MM.1S (cell line): ENCODE results near the gene LRRC15.

Experiments
- DNase-seq: peaks from one replicate; pipeline ENCODE4 v3.0.0-alpha.2; 2015
- H2AFZ ChIP-seq: fragments of 300-600 bp; sonication (generic); 2 replicates; pipeline ENCODE4 v1.6.0; 2016; ENCODE audit warnings: antibody characterized with exemption, low read length
- H3F3A ChIP-seq: fragments of 300-600 bp; sonication (generic); 2 replicates; pipeline ENCODE4 v1.6.1; 2016; ENCODE audit warnings: mild to moderate bottlenecking, antibody characterized with exemption, low read length, moderate library complexity, mixed read lengths; ENCODE audit not compliant: insufficient read depth
- H3K27ac ChIP-seq: fragments of 300-600 bp; sonication (generic); 2 replicates; pipeline ENCODE4 v1.5.1; 2016; ENCODE audit warnings: mild to moderate bottlenecking, low read length
- H3K27me3 ChIP-seq: fragments of 300-600 bp; sonication (generic); replicated peaks from 2 replicates; pipeline ENCODE4 v1.6.0; 2016; ENCODE audit warnings: low read length; ENCODE audit not compliant: insufficient read depth
- H3K36me3 ChIP-seq: fragments of 300-600 bp; sonication (generic); replicated peaks from 2 replicates; pipeline ENCODE4 v1.6.1; 2016; ENCODE audit warnings: mild to moderate bottlenecking, low read length, mixed read lengths; ENCODE audit not compliant: insufficient read depth
- H3K4me1 ChIP-seq: fragments of 300-600 bp; sonication (generic); 2 replicates; pipeline ENCODE4 v1.6.1; 2016; ENCODE audit warnings: low read length, mixed read lengths
- H3K4me2 ChIP-seq: fragments of 300-600 bp; sonication (generic); 2 replicates; pipeline ENCODE4 v1.6.0; 2016; ENCODE audit warnings: low read depth, low read length
- H3K4me3 ChIP-seq: fragments of 300-600 bp; sonication (generic); 2 replicates; pipeline ENCODE4 v1.5.1; 2016; ENCODE audit warnings: low read length, mixed read lengths
- H3K79me2 ChIP-seq: fragments of 300-600 bp; sonication (generic); 2 replicates; pipeline ENCODE4 v1.6.1; 2016; ENCODE audit warnings: mixed run types, low read length, mixed read lengths
- H3K9ac ChIP-seq: fragments of 300-600 bp; sonication (generic); 2 replicates; pipeline ENCODE4 v1.6.1; 2016; ENCODE audit warnings: low read length, mixed read lengths
- H3K9me2 ChIP-seq: fragments of 300-600 bp; sonication (generic); replicated peaks from 2 replicates; pipeline ENCODE4 v1.6.1; 2016; ENCODE audit warnings: mild to moderate bottlenecking, low read length, mixed read lengths; ENCODE audit not compliant: insufficient read depth
- H3K9me3 ChIP-seq: fragments of 300-600 bp; sonication (generic); replicated peaks from 2 replicates; pipeline ENCODE4 v1.6.1; 2016; ENCODE audit warnings: mild to moderate bottlenecking, low read length, mixed read lengths; ENCODE audit not compliant: insufficient read depth
- H4K20me1 ChIP-seq: fragments of 300-600 bp; sonication (generic); 2 replicates; pipeline ENCODE4 v1.6.1; 2016; ENCODE audit warnings: mild to moderate bottlenecking, low read length, moderate library complexity, mixed read lengths; ENCODE audit not compliant: insufficient read depth
- EZH2 ChIP-seq: fragments of 300-600 bp; sonication (generic); optimal IDR thresholded peaks from 2 replicates; pipeline ENCODE3; 2017; ENCODE audit warnings: low read depth, mild to moderate bottlenecking, antibody characterized with exemption, low read length, mixed read lengths
- EZH2phosphoT487 ChIP-seq: fragments of 300-600 bp; sonication (generic); IDR thresholded peaks from 2 replicates; pipeline ENCODE4 v1.6.1; 2018; ENCODE audit warnings: antibody characterized with exemption, low read length
- TF ChIP-seq, protein P1 (sequence below): fragments of 300-600 bp; sonication (generic); IDR thresholded peaks from 2 replicates; pipeline ENCODE4 v1.5.1; 2016; ENCODE audit warnings: antibody characterized with exemption, low read length, mixed read lengths

Gene LRRC15

DNA sequence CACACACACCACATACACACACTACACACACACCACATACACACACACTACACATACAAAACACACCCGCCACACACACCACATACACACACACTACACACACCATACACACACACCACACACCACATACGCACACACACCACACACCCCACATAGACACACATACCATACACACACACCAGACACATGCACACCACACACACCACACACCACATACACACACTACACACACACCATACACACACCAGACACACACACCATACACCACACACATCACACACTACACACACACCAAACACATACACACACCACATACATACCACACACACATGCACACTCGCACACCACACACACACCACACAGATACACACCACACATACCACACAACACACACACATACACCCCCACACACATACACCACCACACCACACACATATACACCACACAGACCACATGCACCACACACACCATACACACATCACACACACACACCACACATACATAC is 44.7 kb downstream of the LRRC15 start:
- TF ChIP-seq EZH2phosphoT487 (no peak), EZH2 (no peak)
- TF ChIP-seq, protein P1, sequence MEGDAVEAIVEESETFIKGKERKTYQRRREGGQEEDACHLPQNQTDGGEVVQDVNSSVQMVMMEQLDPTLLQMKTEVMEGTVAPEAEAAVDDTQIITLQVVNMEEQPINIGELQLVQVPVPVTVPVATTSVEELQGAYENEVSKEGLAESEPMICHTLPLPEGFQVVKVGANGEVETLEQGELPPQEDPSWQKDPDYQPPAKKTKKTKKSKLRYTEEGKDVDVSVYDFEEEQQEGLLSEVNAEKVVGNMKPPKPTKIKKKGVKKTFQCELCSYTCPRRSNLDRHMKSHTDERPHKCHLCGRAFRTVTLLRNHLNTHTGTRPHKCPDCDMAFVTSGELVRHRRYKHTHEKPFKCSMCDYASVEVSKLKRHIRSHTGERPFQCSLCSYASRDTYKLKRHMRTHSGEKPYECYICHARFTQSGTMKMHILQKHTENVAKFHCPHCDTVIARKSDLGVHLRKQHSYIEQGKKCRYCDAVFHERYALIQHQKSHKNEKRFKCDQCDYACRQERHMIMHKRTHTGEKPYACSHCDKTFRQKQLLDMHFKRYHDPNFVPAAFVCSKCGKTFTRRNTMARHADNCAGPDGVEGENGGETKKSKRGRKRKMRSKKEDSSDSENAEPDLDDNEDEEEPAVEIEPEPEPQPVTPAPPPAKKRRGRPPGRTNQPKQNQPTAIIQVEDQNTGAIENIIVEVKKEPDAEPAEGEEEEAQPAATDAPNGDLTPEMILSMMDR, result no peak
- no peaks in the 10 kb centered on the region for H3K9me2 ChIP-seq
- H2AFZ ChIP-seq, result no peak overlapping the region
- no peaks in the 10 kb centered on the region for H3K27me3 ChIP-seq
- H3K4me2 ChIP-seq, result no peak overlapping the region
- H3K27ac ChIP-seq, result no peak overlapping the region
- H3K4me3 ChIP-seq, result no peak overlapping the region
- no peaks in the 10 kb centered on the region for H3K4me1 ChIP-seq
- H4K20me1 ChIP-seq, result no peaks in the 10 kb centered on the region
- H3K79me2 ChIP-seq, result no peaks in the 10 kb centered on the region
- H3K9me3 ChIP-seq, result no peaks in the 10 kb centered on the region
- peaks cover 10% of the 10 kb centered on the region for H3F3A ChIP-seq
- H3K36me3 ChIP-seq, result no peaks in the 10 kb centered on the region
- no peak overlapping the region for H3K9ac ChIP-seq
- no peak for DNase-seq

DNA sequence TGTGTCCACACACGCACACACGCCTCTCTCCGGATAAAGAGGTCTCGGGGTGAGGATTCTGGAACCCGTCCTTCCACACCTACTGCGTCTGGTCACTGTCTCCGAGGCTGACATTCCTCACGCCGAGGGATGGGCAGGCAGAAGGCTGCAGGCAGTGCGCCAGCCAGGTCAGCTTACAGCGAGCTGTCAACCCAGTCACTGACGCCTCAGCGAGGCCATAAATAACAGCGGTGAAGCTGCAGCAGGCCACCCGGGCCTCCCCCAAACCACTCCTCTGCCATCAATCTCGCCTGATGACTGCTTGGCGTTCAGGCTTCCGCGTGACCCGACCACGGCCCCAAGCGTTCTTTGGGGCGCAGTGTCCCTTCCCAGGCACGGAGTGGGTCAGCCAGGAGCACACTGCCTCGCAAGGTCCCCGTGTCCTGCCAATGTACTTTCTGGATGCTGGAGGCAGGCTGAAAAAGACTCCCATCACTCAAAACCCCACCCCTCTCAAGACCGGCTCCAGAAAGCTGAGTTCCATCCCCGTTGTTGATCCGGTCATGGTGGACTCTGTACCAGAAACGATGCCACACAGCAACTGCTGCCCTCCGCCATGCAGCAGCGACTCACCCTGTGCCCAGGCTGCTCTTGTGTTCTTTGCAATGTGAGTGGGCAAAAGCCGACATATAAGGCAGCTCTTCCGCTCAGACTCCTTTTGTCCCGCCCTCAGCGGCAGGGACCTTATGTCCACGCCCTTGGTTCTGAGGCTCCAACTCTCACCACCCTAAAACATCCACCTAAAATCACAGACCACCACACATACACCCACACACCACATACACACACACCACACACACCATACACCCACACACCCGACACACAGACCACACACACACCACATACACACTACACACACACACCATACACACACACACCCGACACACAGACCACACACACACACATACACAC is 45.5 kb downstream of the LRRC15 start:
- Histone ChIP-seq H3K79me2 (no peaks in the 10 kb centered on the region), H3K9me2 (no peaks in the 10 kb centered on the region), H3K36me3 (no peaks in the 10 kb centered on the region), H3K4me2 (no peak overlapping the region), H3K27ac (no peak overlapping the region), H4K20me1 (no peaks in the 10 kb centered on the region), H3K4me3 (no peak overlapping the region), H3K4me1 (no peaks in the 10 kb centered on the region), H3K27me3 (no peaks in the 10 kb centered on the region), H3F3A (peaks cover 10% of the 10 kb centered on the region), H3K9me3 (no peaks in the 10 kb centered on the region), H3K9ac (no peak overlapping the region), H2AFZ (no peak overlapping the region)
- TF ChIP-seq EZH2phosphoT487 (no peak), EZH2 (no peak)
- TF ChIP-seq, protein P1, result no peak
- DNase-seq, result no peak

DNA sequence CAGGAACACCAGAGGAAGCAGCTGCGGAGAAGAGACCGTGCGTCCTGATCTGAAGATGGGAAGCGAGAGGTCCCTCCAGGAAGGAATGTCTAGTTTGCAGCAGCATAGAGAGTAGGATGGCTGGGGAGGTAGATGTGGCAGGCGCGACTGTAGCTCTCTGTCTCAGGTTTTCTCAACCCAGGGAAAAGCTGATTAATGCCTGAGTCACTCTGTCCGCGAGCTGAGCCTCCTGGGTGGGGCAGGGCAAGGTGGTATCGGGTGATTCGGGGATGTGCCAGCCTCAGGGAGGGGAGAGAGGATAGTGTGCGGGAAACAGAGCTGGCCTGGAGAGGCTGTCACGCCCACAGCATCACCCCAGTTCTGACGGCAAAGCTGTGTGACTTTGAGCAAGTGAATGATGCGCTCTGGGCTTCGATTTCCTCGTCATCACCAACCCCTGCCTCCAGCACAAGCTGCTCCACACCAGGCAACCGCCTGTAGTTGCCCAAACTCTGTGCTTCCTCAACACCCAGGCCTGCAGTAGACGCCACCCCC is 46.8 kb downstream of the LRRC15 start:
- H3K27ac ChIP-seq, result no peak overlapping the region
- no peak overlapping the region for H3K4me2 ChIP-seq
- peaks cover 7% of the 10 kb centered on the region for H3F3A ChIP-seq

More for the DNA sequence above, 46.8 kb downstream of the LRRC15 start:
- H3K4me3 ChIP-seq, result no peak overlapping the region
- H4K20me1 ChIP-seq, result no peaks in the 10 kb centered on the region
- H2AFZ ChIP-seq, result no peak overlapping the region
- no peaks in the 10 kb centered on the region for H3K27me3 ChIP-seq
- H3K9me2 ChIP-seq, result no peaks in the 10 kb centered on the region
- H3K79me2 ChIP-seq, result no peaks in the 10 kb centered on the region
- no peak overlapping the region for H3K9ac ChIP-seq
- no peaks in the 10 kb centered on the region for H3K4me1 ChIP-seq
- no peaks in the 10 kb centered on the region for H3K36me3 ChIP-seq
- H3K9me3 ChIP-seq, result no peaks in the 10 kb centered on the region
- TF ChIP-seq EZH2phosphoT487 (no peak), EZH2 (no peak)
- TF ChIP-seq, protein P1, result no peak
- no peak for DNase-seq
